HepG2 (cell line): ENCODE data around the gene IMPDH2. TPM values are rescaled to one million over a fixed set of nuclear protein-coding genes. Genes with fewer than 3 reads are reported as not detected.

Experiments used
- ZNF646 ChIP-seq: sonication (generic); formaldehyde crosslinking; IDR thresholded peaks from 2 replicates; pipeline ENCODE4 v1.9.0; 2021; ENCODE audit warnings: mild to moderate bottlenecking, missing genetic modification reagents
- polyA plus RNA-seq, 8 experiments: library from polyadenylated mRNA; depleted of rRNA in 3 of 8; stranded (reverse) in 7 of 8; unstranded in 1 of 8; fragments of >200 nt; fragmentation: Illumina TruSeq in 4 of 8; extraction: Trizol in 4 of 8; gene quantifications; 2 replicates each; pipeline versions ENCODE4 v1.2.1 to v1.2.3, GENCODE V29; 2011 to 2016; ENCODE audit warnings: low read depth in 4 of 8, missing spikeins in 1 of 8, mixed read lengths in 1 of 8; ENCODE audit not compliant: insufficient read depth in 1 of 8
- total RNA-seq, 5 experiments: library from RNA; depleted of rRNA; stranded (reverse); fragments of >200 nt; fragmentation: Illumina TruSeq; extraction: Trizol; gene quantifications; 2 replicates each; pipeline ENCODE4 v1.2.3, GENCODE V29; 2016; ENCODE audit warnings: low read depth in 1 of 5
- TF ChIP-seq, protein P1 (sequence below): sonication (generic); formaldehyde crosslinking; IDR thresholded peaks from 2 replicates; pipeline ENCODE4 v1.8.1; 2023; ENCODE audit warnings: missing genetic modification reagents, inconsistent platforms, borderline replicate concordance

The IMPDH2 gene
- total and polyA plus RNA-seq, 2 of the 13 experiments (the other 11 are each of a cell fraction or from before 2014, with no cell fraction given) = 248 to 260 TPM

- TF ChIP-seq, protein P1, sequence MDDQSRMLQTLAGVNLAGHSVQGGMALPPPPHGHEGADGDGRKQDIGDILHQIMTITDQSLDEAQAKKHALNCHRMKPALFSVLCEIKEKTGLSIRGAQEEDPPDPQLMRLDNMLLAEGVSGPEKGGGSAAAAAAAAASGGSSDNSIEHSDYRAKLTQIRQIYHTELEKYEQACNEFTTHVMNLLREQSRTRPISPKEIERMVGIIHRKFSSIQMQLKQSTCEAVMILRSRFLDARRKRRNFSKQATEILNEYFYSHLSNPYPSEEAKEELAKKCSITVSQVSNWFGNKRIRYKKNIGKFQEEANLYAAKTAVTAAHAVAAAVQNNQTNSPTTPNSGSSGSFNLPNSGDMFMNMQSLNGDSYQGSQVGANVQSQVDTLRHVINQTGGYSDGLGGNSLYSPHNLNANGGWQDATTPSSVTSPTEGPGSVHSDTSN = no peak
- TF ChIP-seq ZNF646 = no peak
- TF ChIP-seq, all 625 proteins: peak for 0
Measured at GRCh38 chr3:48990636-48991469, 38.3 kb downstream of the IMPDH2 start (continued).
